Ovary (tissue), 1 donor: ENCODE measurements around the gene TGFBR1.

ENCODE experiments used
- EP300 ChIP-seq: sonication (generic); formaldehyde crosslinking; IDR thresholded peaks from one replicate; pipeline ENCODE4 v1.6.1; 2017; ENCODE audit warnings: antibody characterized with exemption
- POLR2A ChIP-seq: fragments of 450-650 bp; IDR thresholded peaks from one replicate; pipeline ENCODE4 v1.6.1; 2017; ENCODE audit warnings: antibody characterized with exemption, mild to moderate bottlenecking, moderate library complexity

- no peak for TF ChIP-seq EP300
- no peak for TF ChIP-seq POLR2A
Observed at GRCh38 chr9:99085949-99086948, 18.7 kb upstream of the TGFBR1 start.
